ENCODE results near the gene HAAO.
A peak's percentile ranks its signal among the peaks of the same experiment; 100 is the strongest.

Gene HAAO

GRCh38 chr2:42794271-42795046 is 2.1 kb upstream of the HAAO start:
- no peaks in the 10 kb centered on the region for H3K9me3 ChIP-seq (ENCODE audit: control insufficient read depth in 1 of 2, low read length in 2 of 2)
- peaks cover 0 to 3% of the 10 kb centered on the region in 2 donors for H3K36me3 ChIP-seq (ENCODE audit: control insufficient read depth in 1 of 2, insufficient read depth in 2 of 2, low read length in 2 of 2)
- peaks cover 19 to 26% of the 10 kb centered on the region in 2 donors for H3K4me1 ChIP-seq (ENCODE audit: control insufficient read depth in 1 of 2, insufficient read depth in 2 of 2, low read length in 2 of 2)
- H3K27ac ChIP-seq (ENCODE audit: low read depth, low read length), result no peak overlapping the region
- peak overlapping the region; percentile 83 to 84 for H3K4me3 ChIP-seq (ENCODE audit: low read depth in 1 of 2, low read length in 2 of 2)
- peak overlapping the region; percentile 87 to 95 for H3K9ac ChIP-seq (ENCODE audit: low read depth in 1 of 2, low read length in 2 of 2)
- no peaks in the 10 kb centered on the region for H3K27me3 ChIP-seq (ENCODE audit: control insufficient read depth in 1 of 2, insufficient read depth in 2 of 2, low read length in 2 of 2)

- no peaks in the 10 kb centered on the region for H3K27me3 ChIP-seq (ENCODE audit: control insufficient read depth in 1 of 2, insufficient read depth in 2 of 2, low read length in 2 of 2)
These were observed 1.2 kb upstream of the HAAO start for GRCh38 chr2:42793334-42794270.

GRCh38 chr2:42792087-42792582 is 248 bp downstream of the HAAO start:
- Histone ChIP-seq H3K9ac (ENCODE audit: low read depth in 1 of 2, low read length in 2 of 2) (peak overlapping the region; percentile 87 to 95), H3K27me3 (ENCODE audit: control insufficient read depth in 1 of 2, insufficient read depth in 2 of 2, low read length in 2 of 2) (no peaks in the 10 kb centered on the region), H3K4me3 (ENCODE audit: low read depth in 1 of 2, low read length in 2 of 2) (peak overlapping the region; percentile 83 to 84), H3K4me1 (ENCODE audit: control insufficient read depth in 1 of 2, insufficient read depth in 2 of 2, low read length in 2 of 2) (peaks cover 30 to 39% of the 10 kb centered on the region in 2 donors), H3K27ac (ENCODE audit: low read depth, low read length) (peak overlapping the region; percentile 83), H3K9me3 (ENCODE audit: control insufficient read depth in 1 of 2, low read length in 2 of 2) (no peaks in the 10 kb centered on the region), H3K36me3 (ENCODE audit: control insufficient read depth in 1 of 2, insufficient read depth in 2 of 2, low read length in 2 of 2) (peaks cover 0 to under 1% of the 10 kb centered on the region in 2 donors)

More at GRCh38 chr2:42793334-42794270, 1.2 kb upstream of the HAAO start:
- Histone ChIP-seq H3K27ac (ENCODE audit: low read depth, low read length) (peak overlapping the region; percentile 83), H3K4me1 (ENCODE audit: control insufficient read depth in 1 of 2, insufficient read depth in 2 of 2, low read length in 2 of 2) (peaks cover 19 to 27% of the 10 kb centered on the region in 2 donors), H3K9me3 (ENCODE audit: control insufficient read depth in 1 of 2, low read length in 2 of 2) (no peaks in the 10 kb centered on the region), H3K36me3 (ENCODE audit: control insufficient read depth in 1 of 2, insufficient read depth in 2 of 2, low read length in 2 of 2) (peaks cover 0 to 3% of the 10 kb centered on the region in 2 donors), H3K4me3 (ENCODE audit: low read depth in 1 of 2, low read length in 2 of 2) (peak overlapping the region; percentile 83 to 84), H3K9ac (ENCODE audit: low read depth in 1 of 2, low read length in 2 of 2) (peak overlapping the region; percentile 87 to 95)

- H3K27ac ChIP-seq (ENCODE audit: low read depth, low read length), result no peak overlapping the region
- peak overlapping the region; percentile 83 to 84 for H3K4me3 ChIP-seq (ENCODE audit: low read depth in 1 of 2, low read length in 2 of 2)
- H3K36me3 ChIP-seq (ENCODE audit: control insufficient read depth in 1 of 2, insufficient read depth in 2 of 2, low read length in 2 of 2), result no peaks in the 10 kb centered on the region
- peaks cover 30 to 40% of the 10 kb centered on the region in 2 donors for H3K4me1 ChIP-seq (ENCODE audit: control insufficient read depth in 1 of 2, insufficient read depth in 2 of 2, low read length in 2 of 2)
- H3K27me3 ChIP-seq (ENCODE audit: control insufficient read depth in 1 of 2, insufficient read depth in 2 of 2, low read length in 2 of 2), result no peaks in the 10 kb centered on the region
- peak overlapping the region; percentile 87 to 95 for H3K9ac ChIP-seq (ENCODE audit: low read depth in 1 of 2, low read length in 2 of 2)
- H3K9me3 ChIP-seq (ENCODE audit: control insufficient read depth in 1 of 2, low read length in 2 of 2), result no peaks in the 10 kb centered on the region
These were observed 777 bp downstream of the HAAO start for GRCh38 chr2:42791606-42792005.

- no peak overlapping the region for H3K27ac ChIP-seq (ENCODE audit: low read depth, low read length)
- peaks cover 33 to 38% of the 10 kb centered on the region in 2 donors for H3K4me1 ChIP-seq (ENCODE audit: control insufficient read depth in 1 of 2, insufficient read depth in 2 of 2, low read length in 2 of 2)
- no peak overlapping the region for H3K9ac ChIP-seq (ENCODE audit: low read depth in 1 of 2, low read length in 2 of 2)
These were observed 2.6 kb downstream of the HAAO start for GRCh38 chr2:42789751-42790150.

GRCh38 chr2:42788882-42789281 is 3.5 kb downstream of the HAAO start:
- H3K27ac ChIP-seq (ENCODE audit: low read depth, low read length), result no peak overlapping the region
- H3K4me1 ChIP-seq (ENCODE audit: control insufficient read depth in 1 of 2, insufficient read depth in 2 of 2, low read length in 2 of 2), result peaks cover 34 to 44% of the 10 kb centered on the region in 2 donors
- H3K36me3 ChIP-seq (ENCODE audit: control insufficient read depth in 1 of 2, insufficient read depth in 2 of 2, low read length in 2 of 2), result no peaks in the 10 kb centered on the region
- H3K9ac ChIP-seq (ENCODE audit: low read depth in 1 of 2, low read length in 2 of 2), result no peak overlapping the region
- H3K9me3 ChIP-seq (ENCODE audit: control insufficient read depth in 1 of 2, low read length in 2 of 2), result no peaks in the 10 kb centered on the region
- H3K27me3 ChIP-seq (ENCODE audit: control insufficient read depth in 1 of 2, insufficient read depth in 2 of 2, low read length in 2 of 2), result no peaks in the 10 kb centered on the region
- H3K4me3 ChIP-seq (ENCODE audit: low read depth in 1 of 2, low read length in 2 of 2), result no peak overlapping the region

More at GRCh38 chr2:42789751-42790150, 2.6 kb downstream of the HAAO start:
- H3K4me3 ChIP-seq (ENCODE audit: low read depth in 1 of 2, low read length in 2 of 2), result no peak overlapping the region
- no peaks in the 10 kb centered on the region for H3K36me3 ChIP-seq (ENCODE audit: control insufficient read depth in 1 of 2, insufficient read depth in 2 of 2, low read length in 2 of 2)
- no peaks in the 10 kb centered on the region for H3K9me3 ChIP-seq (ENCODE audit: control insufficient read depth in 1 of 2, low read length in 2 of 2)
- H3K27me3 ChIP-seq (ENCODE audit: control insufficient read depth in 1 of 2, insufficient read depth in 2 of 2, low read length in 2 of 2), result no peaks in the 10 kb centered on the region

- no peaks in the 10 kb centered on the region for H3K36me3 ChIP-seq (ENCODE audit: control insufficient read depth in 1 of 2, insufficient read depth in 2 of 2, low read length in 2 of 2)
- H3K9me3 ChIP-seq (ENCODE audit: control insufficient read depth in 1 of 2, low read length in 2 of 2), result no peaks in the 10 kb centered on the region
- H3K4me1 ChIP-seq (ENCODE audit: control insufficient read depth in 1 of 2, insufficient read depth in 2 of 2, low read length in 2 of 2), result peaks cover 34 to 44% of the 10 kb centered on the region in 2 donors
- H3K9ac ChIP-seq (ENCODE audit: low read depth in 1 of 2, low read length in 2 of 2), result no peak overlapping the region
- no peaks in the 10 kb centered on the region for H3K27me3 ChIP-seq (ENCODE audit: control insufficient read depth in 1 of 2, insufficient read depth in 2 of 2, low read length in 2 of 2)
- H3K4me3 ChIP-seq (ENCODE audit: low read depth in 1 of 2, low read length in 2 of 2), result no peak overlapping the region
- no peak overlapping the region for H3K27ac ChIP-seq (ENCODE audit: low read depth, low read length)
These were observed 3.9 kb downstream of the HAAO start for GRCh38 chr2:42788478-42788793.

GRCh38 chr2:42787788-42788477 is 4.5 kb downstream of the HAAO start:
- peaks cover 34 to 44% of the 10 kb centered on the region in 2 donors for H3K4me1 ChIP-seq (ENCODE audit: control insufficient read depth in 1 of 2, insufficient read depth in 2 of 2, low read length in 2 of 2)

GRCh38 chr2:42787424-42787787 is 5.0 kb downstream of the HAAO start:
- Histone ChIP-seq H3K27me3 (ENCODE audit: control insufficient read depth in 1 of 2, insufficient read depth in 2 of 2, low read length in 2 of 2) (no peaks in the 10 kb centered on the region), H3K9me3 (ENCODE audit: control insufficient read depth in 1 of 2, low read length in 2 of 2) (no peaks in the 10 kb centered on the region), H3K27ac (ENCODE audit: low read depth, low read length) (no peak overlapping the region), H3K36me3 (ENCODE audit: control insufficient read depth in 1 of 2, insufficient read depth in 2 of 2, low read length in 2 of 2) (peaks cover 0 to 6% of the 10 kb centered on the region in 2 donors), H3K9ac (ENCODE audit: low read depth in 1 of 2, low read length in 2 of 2) (no peak overlapping the region), H3K4me1 (ENCODE audit: control insufficient read depth in 1 of 2, insufficient read depth in 2 of 2, low read length in 2 of 2) (peaks cover 34 to 44% of the 10 kb centered on the region in 2 donors), H3K4me3 (ENCODE audit: low read depth in 1 of 2, low read length in 2 of 2) (no peak overlapping the region)

More at GRCh38 chr2:42787788-42788477, 4.5 kb downstream of the HAAO start:
- Histone ChIP-seq H3K4me3 (ENCODE audit: low read depth in 1 of 2, low read length in 2 of 2) (no peak overlapping the region), H3K9ac (ENCODE audit: low read depth in 1 of 2, low read length in 2 of 2) (no peak overlapping the region), H3K27ac (ENCODE audit: low read depth, low read length) (no peak overlapping the region), H3K36me3 (ENCODE audit: control insufficient read depth in 1 of 2, insufficient read depth in 2 of 2, low read length in 2 of 2) (peaks cover 0 to 1% of the 10 kb centered on the region in 2 donors), H3K27me3 (ENCODE audit: control insufficient read depth in 1 of 2, insufficient read depth in 2 of 2, low read length in 2 of 2) (no peaks in the 10 kb centered on the region), H3K9me3 (ENCODE audit: control insufficient read depth in 1 of 2, low read length in 2 of 2) (no peaks in the 10 kb centered on the region)
